SK-N-MC (cell line): ENCODE results near the gene SLC12A9.

Experiments
- EZH2 ChIP-seq: fragments of 200-600 bp; sonication (generic); IDR thresholded peaks from one replicate; pipeline ENCODE4 v1.6.1; 2017; ENCODE audit warnings: antibody characterized with exemption
- FOXP2 ChIP-seq: optimal IDR thresholded peaks from 2 replicates; pipeline ENCODE3; 2011; ENCODE audit warnings: mild to moderate bottlenecking, moderate library complexity; ENCODE audit not compliant: insufficient read depth; ENCODE audit errors: extremely low read length, control extremely low read depth
- POLR2AphosphoS5 ChIP-seq: IDR thresholded peaks from 2 replicates; pipeline ENCODE4 v1.6.1; 2012; ENCODE audit warnings: mild to moderate bottlenecking, low read depth, low read length, borderline replicate concordance

GRCh38 chr7:100839361-100839760 lies 13.2 kb upstream of the SLC12A9 start:
- TF ChIP-seq POLR2AphosphoS5: no peak
- no peak for TF ChIP-seq EZH2
- TF ChIP-seq FOXP2: no peak
